ENCODE results near the gene TRAPPC1.

TRAPPC1 gene

DNA sequence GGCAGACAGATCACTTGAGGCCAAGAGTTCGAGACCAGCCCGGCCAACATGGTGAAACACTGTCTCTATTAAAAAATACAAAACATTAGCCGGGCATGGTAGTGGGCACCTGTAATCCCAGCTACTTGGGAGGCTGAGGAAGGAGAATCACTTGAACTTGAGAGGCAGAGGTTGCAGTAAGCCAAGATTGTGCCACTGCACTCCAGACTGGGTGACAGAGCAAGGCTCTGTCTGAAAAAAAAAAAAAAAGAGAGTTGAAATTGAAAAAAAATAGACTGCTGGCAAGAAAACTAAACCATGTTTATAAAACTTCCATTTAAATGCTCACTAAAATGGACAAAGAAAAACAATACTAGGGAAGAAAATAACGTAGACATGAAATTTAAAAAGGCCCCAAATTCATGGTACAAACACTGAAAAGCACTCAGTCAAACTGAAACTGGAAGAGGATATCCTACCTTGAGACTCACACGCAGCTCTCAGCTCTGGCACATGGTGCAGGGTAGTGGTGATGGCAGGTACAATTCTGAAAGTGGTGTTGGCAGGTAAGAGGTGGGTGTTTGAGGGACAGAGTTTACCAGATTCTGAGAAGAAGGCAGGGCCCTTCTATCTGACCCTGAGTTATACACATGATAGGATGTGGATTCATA, 19.5 kb upstream of the TRAPPC1 start:
- DNase-seq (ENCODE audit: low read depth), result no peak
- H3K4me3 ChIP-seq (ENCODE audit: low read depth, low read length), result no peak overlapping the region
- TF ChIP-seq CTCF (IDR thresholded peaks at IDR 0.05; ENCODE audit: low read depth, low read length, missing control alignments), result no peak

GRCh38 chr17:7950578-7950977, 18.8 kb upstream of the TRAPPC1 start:
- H3K4me3 ChIP-seq (ENCODE audit: low read depth, low read length), result no peak overlapping the region
- no peak for DNase-seq (ENCODE audit: low read depth)
- no peak for TF ChIP-seq CTCF (IDR thresholded peaks at IDR 0.05; ENCODE audit: low read depth, low read length, missing control alignments)

DNA sequence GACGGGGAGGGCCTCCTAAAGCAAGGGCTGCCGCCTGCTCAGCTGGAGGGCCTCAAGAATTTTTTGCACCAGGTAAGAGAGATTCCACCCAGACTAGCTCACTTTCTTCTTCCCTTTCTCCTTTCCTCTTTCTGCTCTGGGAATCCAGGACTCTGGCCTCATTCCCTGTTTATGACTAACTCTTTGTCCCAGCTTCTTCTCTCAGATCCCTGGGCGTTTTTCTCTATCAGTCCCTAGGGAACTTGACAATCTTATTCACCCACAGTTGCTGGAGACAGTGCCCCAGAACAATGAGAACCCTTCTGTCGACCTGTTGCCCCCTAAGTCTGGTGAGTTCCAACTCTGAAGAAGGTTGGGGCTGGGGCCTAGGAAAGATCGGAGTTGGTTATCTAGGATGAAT, 15.9 kb upstream of the TRAPPC1 start:
- no peak overlapping the region for H3K4me3 ChIP-seq (ENCODE audit: low read depth, low read length)
- DNase-seq (ENCODE audit: low read depth), result no peak
- TF ChIP-seq CTCF (IDR thresholded peaks at IDR 0.05; ENCODE audit: low read depth, low read length, missing control alignments), result no peak

- H3K4me3 ChIP-seq (ENCODE audit: low read depth, low read length), result no peak overlapping the region
- no peak for DNase-seq (ENCODE audit: low read depth)
- TF ChIP-seq CTCF (IDR thresholded peaks at IDR 0.05; ENCODE audit: low read depth, low read length, missing control alignments), result no peak
These were observed 14.7 kb upstream of the TRAPPC1 start for GRCh38 chr17:7946441-7946840.

- H3K4me3 ChIP-seq (ENCODE audit: low read depth, low read length), result no peak overlapping the region
- no peak for TF ChIP-seq CTCF (IDR thresholded peaks at IDR 0.05; ENCODE audit: low read depth, low read length, missing control alignments)
- DNase-seq (ENCODE audit: low read depth), result no peak
These were observed 13.9 kb upstream of the TRAPPC1 start for GRCh38 chr17:7945651-7946050.

DNA sequence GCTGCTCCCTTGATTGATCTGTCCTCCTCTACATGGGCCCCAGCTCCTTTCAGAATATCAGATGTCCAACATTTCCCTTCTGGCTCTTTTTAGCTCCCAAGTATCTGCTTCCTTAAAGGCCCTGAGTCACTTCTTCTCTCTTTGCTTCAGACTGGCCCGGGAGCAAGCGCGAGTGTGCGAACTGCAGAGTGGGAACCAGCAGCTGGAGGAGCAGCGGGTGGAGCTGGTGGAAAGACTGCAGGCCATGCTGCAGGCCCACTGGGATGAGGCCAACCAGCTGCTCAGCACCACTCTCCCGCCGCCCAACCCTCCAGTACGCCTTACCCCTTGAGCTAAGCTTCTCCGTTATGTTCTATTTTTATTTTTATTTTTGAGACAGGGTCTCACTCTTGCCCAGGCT, 12.6 kb upstream of the TRAPPC1 start:
- no peak for DNase-seq (ENCODE audit: low read depth)
- no peak overlapping the region for H3K4me3 ChIP-seq (ENCODE audit: low read depth, low read length)
- TF ChIP-seq CTCF (IDR thresholded peaks at IDR 0.05; ENCODE audit: low read depth, low read length, missing control alignments), result no peak

GRCh38 chr17:7943291-7943690, 11.5 kb upstream of the TRAPPC1 start:
- no peak for TF ChIP-seq CTCF (IDR thresholded peaks at IDR 0.05; ENCODE audit: low read depth, low read length, missing control alignments)
- no peak for DNase-seq (ENCODE audit: low read depth)
- no peak overlapping the region for H3K4me3 ChIP-seq (ENCODE audit: low read depth, low read length)
